GM13977 (cell line): ENCODE measurements around the gene CMKLR1.

Experiments
- DNase-seq: peaks from one replicate; pipeline ENCODE4 v3.0.0; 2012; ENCODE audit warnings: low spot score
- CTCF ChIP-seq: IDR thresholded peaks from 2 replicates; pipeline ENCODE4 v1.5.1; 2012; ENCODE audit warnings: mild to moderate bottlenecking, control low read depth; ENCODE audit not compliant: insufficient read depth; ENCODE audit errors: extremely low read depth, missing control alignments
- in situ Hi-C: fragments of 300-500 bp; cut with MboI; formaldehyde crosslinking; loops from one replicate; pipeline ENCODE4 v1.12.0; 2022; ENCODE audit warnings: low sequenced_read_pairs, low pct_unique_long_range_greater_than_20kb, mixed read lengths, inconsistent platforms; ENCODE audit not compliant: unreplicated experiment

CMKLR1 gene

GRCh38 chr12:108318472-108319275, 20.4 kb downstream of the CMKLR1 start:
- in situ Hi-C loops, result no loop called here
- DNase-seq, result no peak
- no peak for TF ChIP-seq CTCF

GRCh38 chr12:108317308-108318234, 21.5 kb downstream of the CMKLR1 start:
- in situ Hi-C loops, result no loop called here
- no peak for DNase-seq
- TF ChIP-seq CTCF, result no peak

GRCh38 chr12:108316176-108317086, 22.7 kb downstream of the CMKLR1 start:
- no peak for TF ChIP-seq CTCF
- no peak for DNase-seq
- in situ Hi-C loops, result no loop called here

GRCh38 chr12:108315486-108316105, 23.5 kb downstream of the CMKLR1 start:
- no peak for DNase-seq
- TF ChIP-seq CTCF, result no peak
- in situ Hi-C loops, result no loop called here

- in situ Hi-C loops, result no loop called here
- no peak for TF ChIP-seq CTCF
- DNase-seq, result no peak
Observed at GRCh38 chr12:108313606-108314351, 25.3 kb downstream of the CMKLR1 start.
